Transverse colon (tissue), 4 donors: Measurements from ENCODE around the gene IL20. TPM values are rescaled to one million over a fixed set of nuclear protein-coding genes. Genes with fewer than 3 reads are reported as not detected.

Experiments
- DNase-seq: peaks from one replicate; pipeline ENCODE4 v3.0.0-alpha.2; 2019
- H3K27ac ChIP-seq, 4 donors: fragments of 200-600 bp; sonication (generic); 2 replicates each; pipeline ENCODE4 v1.5.1; 2016 to 2018; ENCODE audit warnings: inconsistent platforms in 4 of 4
- H3K27me3 ChIP-seq: fragments of 200-600 bp; sonication (generic); 2 replicates; pipeline ENCODE4 v1.5.1; 2017; ENCODE audit warnings: inconsistent platforms
- H3K36me3 ChIP-seq, 4 donors: fragments of 200-600 bp; sonication (generic); 2 replicates each; pipeline ENCODE4 v1.5.1; 2017 to 2019; ENCODE audit warnings: inconsistent platforms in 4 of 4
- H3K4me1 ChIP-seq, 4 donors: fragments of 200-600 bp; sonication (generic); 2 replicates each; pipeline ENCODE4 v1.5.1; 2017 to 2020; ENCODE audit warnings: inconsistent platforms in 4 of 4
- H3K4me3 ChIP-seq, 4 donors: fragments of 200-600 bp; sonication (generic); 1 replicate in 1 of 4; 2 replicates in 3 of 4; pipeline versions ENCODE4 v1.5.1 to v1.6.1; 2017 to 2019; ENCODE audit warnings: inconsistent platforms in 4 of 4
- H3K9me3 ChIP-seq, 2 donors: fragments of 200-600 bp; sonication (generic); 2 replicates each; pipeline ENCODE4 v1.5.1; 2017 to 2019; ENCODE audit warnings: inconsistent platforms in 2 of 2
- EP300 ChIP-seq: sonication (generic); formaldehyde crosslinking; IDR thresholded peaks from one replicate; pipeline ENCODE4 v1.6.1; 2017; ENCODE audit warnings: antibody characterized with exemption, low read depth
- POLR2A ChIP-seq: fragments of 450-650 bp; IDR thresholded peaks from one replicate; pipeline ENCODE4 v1.6.1; 2016; ENCODE audit warnings: antibody characterized with exemption, mild to moderate bottlenecking, moderate library complexity
- POLR2AphosphoS5 ChIP-seq, 3 donors: sonication (generic); formaldehyde crosslinking; IDR thresholded peaks; one replicate each; pipeline ENCODE4 v1.6.1; 2016; ENCODE audit warnings: antibody characterized with exemption in 3 of 3
- WGBS, 2 donors: methylation state at CpG; one replicate each; pipeline ENCODE4 v1.1.5; 2018; ENCODE audit warnings: low coverage in 1 of 2; 5-methylcytosine and 5-hydroxymethylcytosine counted together
- in situ Hi-C, 4 donors: fragments of 200-750 bp; cut with MboI; loops; one replicate each; pipeline versions ENCODE4 v1.15.0 to v1.15.1; 2017; ENCODE audit warnings: low sequenced_read_pairs in 3 of 4, low pct_ligation_motif_present in 1 of 4, low pct_unique_long_range_greater_than_20kb in 1 of 4
- intact Hi-C: fragments of 100-400 bp; cut with DNase I; formaldehyde crosslinking; loops from one replicate; pipeline ENCODE4 v1.15.1; 2023; ENCODE audit warnings: low total_unique reads
- total RNA-seq, 4 donors: library from RNA; depleted of rRNA; stranded (reverse); fragments of >200 nt; gene quantifications; one replicate each; pipeline ENCODE4 v1.1.0, GENCODE V29; 2016
- TF ChIP-seq, protein P1 (sequence below), 5 experiments: fragments of 200-600 bp in 3 of 5; fragments of 450-650 bp in 2 of 5; sonication (generic) in 3 of 5; IDR thresholded peaks; 1 replicate in 2 of 5; 2 replicates in 3 of 5; pipeline ENCODE4 v1.5.1; 2016 to 2017; ENCODE audit warnings: antibody characterized with exemption in 5 of 5, inconsistent platforms in 3 of 5, mild to moderate bottlenecking in 2 of 5, moderate library complexity in 1 of 5

IL20 gene
- total RNA-seq, 4 donors from 2014 or later = not detected

DNA sequence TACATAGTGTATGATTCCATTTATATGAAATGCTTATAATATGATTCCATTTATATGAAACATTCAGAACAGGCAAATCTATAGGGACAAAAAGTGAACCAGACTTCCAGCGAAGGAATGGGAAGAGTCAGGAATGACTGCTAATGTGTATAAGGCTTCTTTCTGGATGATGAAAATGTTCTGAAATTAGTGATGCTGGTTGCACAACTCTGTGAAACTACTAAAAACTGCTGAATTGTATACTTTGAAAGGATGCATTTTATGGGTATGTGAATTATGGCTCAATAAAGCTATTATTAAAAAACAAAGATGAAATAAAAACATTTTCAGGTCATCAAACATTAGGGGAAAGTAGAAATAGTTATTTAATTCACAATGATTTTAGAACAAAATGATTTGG lies 17.7 kb downstream of the IL20 start:
- 82 to 91% methylated on average over 1 of the region's 1 CpG for WGBS, 2 donors
- no peaks in the 10 kb centered on the region for H3K27me3 ChIP-seq
- in situ Hi-C loops = no loop called here
- no peak for DNase-seq
- TF ChIP-seq POLR2A (no peak), POLR2AphosphoS5 (IDR thresholded peaks at IDR 0.05) (no peak), EP300 (no peak)
- TF ChIP-seq, protein P1, sequence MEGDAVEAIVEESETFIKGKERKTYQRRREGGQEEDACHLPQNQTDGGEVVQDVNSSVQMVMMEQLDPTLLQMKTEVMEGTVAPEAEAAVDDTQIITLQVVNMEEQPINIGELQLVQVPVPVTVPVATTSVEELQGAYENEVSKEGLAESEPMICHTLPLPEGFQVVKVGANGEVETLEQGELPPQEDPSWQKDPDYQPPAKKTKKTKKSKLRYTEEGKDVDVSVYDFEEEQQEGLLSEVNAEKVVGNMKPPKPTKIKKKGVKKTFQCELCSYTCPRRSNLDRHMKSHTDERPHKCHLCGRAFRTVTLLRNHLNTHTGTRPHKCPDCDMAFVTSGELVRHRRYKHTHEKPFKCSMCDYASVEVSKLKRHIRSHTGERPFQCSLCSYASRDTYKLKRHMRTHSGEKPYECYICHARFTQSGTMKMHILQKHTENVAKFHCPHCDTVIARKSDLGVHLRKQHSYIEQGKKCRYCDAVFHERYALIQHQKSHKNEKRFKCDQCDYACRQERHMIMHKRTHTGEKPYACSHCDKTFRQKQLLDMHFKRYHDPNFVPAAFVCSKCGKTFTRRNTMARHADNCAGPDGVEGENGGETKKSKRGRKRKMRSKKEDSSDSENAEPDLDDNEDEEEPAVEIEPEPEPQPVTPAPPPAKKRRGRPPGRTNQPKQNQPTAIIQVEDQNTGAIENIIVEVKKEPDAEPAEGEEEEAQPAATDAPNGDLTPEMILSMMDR (IDR thresholded peaks at IDR 0.05) = no peak
- H3K36me3 ChIP-seq = no peaks in the 10 kb centered on the region
- no peak overlapping the region for H3K27ac ChIP-seq
- no peak overlapping the region for H3K4me3 ChIP-seq
- H3K4me1 ChIP-seq = no peaks in the 10 kb centered on the region
- peaks cover 5 to 12% of the 10 kb centered on the region in 2 donors for H3K9me3 ChIP-seq
- intact Hi-C loops = no loop called here

DNA sequence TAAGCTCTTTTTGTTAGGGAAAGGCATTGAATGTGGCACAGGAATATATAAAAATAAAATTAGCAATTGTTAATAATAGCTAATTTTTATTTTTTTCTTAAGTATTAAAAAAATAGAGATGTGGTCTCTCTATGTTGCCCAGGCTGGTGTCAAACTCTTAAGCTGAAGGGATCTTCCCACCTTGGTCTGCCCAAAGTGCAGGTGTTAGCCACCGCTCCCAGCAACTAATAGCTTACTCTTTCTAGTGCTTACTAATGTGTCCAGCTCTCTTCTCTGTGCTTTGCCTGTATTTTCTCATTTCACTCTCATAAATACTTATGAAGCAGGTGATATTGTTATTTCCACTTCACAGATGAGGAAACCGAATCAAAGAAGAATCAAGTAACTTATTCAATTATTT lies 18.5 kb downstream of the IL20 start:
- TF ChIP-seq POLR2AphosphoS5 (IDR thresholded peaks at IDR 0.05) (no peak), EP300 (no peak), POLR2A (no peak)
- TF ChIP-seq, protein P1 (IDR thresholded peaks at IDR 0.05) = no peak
- no peak for DNase-seq
- intact Hi-C loops (no loop called here), in situ Hi-C loops (no loop called here)
- 93 to 94% methylated on average over 2 of the region's 2 CpGs for WGBS, 2 donors
- H3K27me3 ChIP-seq = no peaks in the 10 kb centered on the region
- no peaks in the 10 kb centered on the region for H3K36me3 ChIP-seq
- no peaks in the 10 kb centered on the region for H3K4me1 ChIP-seq
- peaks cover 0 to 6% of the 10 kb centered on the region in 2 donors for H3K9me3 ChIP-seq
- no peak overlapping the region for H3K4me3 ChIP-seq
- H3K27ac ChIP-seq = no peak overlapping the region

GRCh38 chr1:206885341-206886060 lies 20.1 kb downstream of the IL20 start:
- Histone ChIP-seq H3K4me1 (no peaks in the 10 kb centered on the region), H3K27ac (no peak overlapping the region), H3K9me3 (no peaks in the 10 kb centered on the region), H3K4me3 (no peak overlapping the region), H3K27me3 (no peaks in the 10 kb centered on the region), H3K36me3 (no peaks in the 10 kb centered on the region)
- TF ChIP-seq, protein P1 (IDR thresholded peaks at IDR 0.05) = no peak
- no peak for TF ChIP-seq POLR2AphosphoS5 (IDR thresholded peaks at IDR 0.05)
- no peak for TF ChIP-seq EP300
- TF ChIP-seq POLR2A = no peak
- intact Hi-C loops = no loop called here
- in situ Hi-C loops = no loop called here
- no peak for DNase-seq
- WGBS, 2 donors = 82% methylated on average over 3 of the region's 3 CpGs

DNA sequence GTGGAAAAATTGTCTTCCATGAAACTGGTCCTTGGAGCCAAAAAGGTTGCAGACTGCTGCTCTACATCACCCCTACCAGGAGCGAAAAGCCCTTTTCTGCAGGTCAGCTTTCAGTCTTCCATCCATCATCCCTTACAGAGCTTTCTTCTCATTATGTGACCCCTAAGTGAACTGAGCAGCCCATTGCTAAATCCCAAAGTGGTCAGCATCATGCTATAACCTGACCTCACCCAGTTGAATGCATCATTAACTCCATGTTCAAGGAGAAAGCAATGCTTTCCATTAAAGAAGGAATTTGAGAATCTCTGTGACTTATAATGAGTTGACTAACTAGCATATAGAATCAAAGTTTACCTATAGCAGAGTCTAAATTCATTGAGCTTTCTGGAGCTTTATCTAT lies 21.4 kb downstream of the IL20 start:
- Histone ChIP-seq H3K27me3 (no peaks in the 10 kb centered on the region), H3K27ac (no peak overlapping the region), H3K4me1 (no peaks in the 10 kb centered on the region), H3K4me3 (no peak overlapping the region), H3K36me3 (no peaks in the 10 kb centered on the region), H3K9me3 (no peaks in the 10 kb centered on the region)
- in situ Hi-C loops (no loop called here), intact Hi-C loops (no loop called here)
- no peak for TF ChIP-seq POLR2A
- TF ChIP-seq EP300 = no peak
- TF ChIP-seq POLR2AphosphoS5 (IDR thresholded peaks at IDR 0.05) = no peak
- WGBS, 2 donors = 80 to 95% methylated on average over 1 of the region's 1 CpG
- no peak for DNase-seq
